ENCODE measurements around the gene AP3M1.

The AP3M1 gene

DNA sequence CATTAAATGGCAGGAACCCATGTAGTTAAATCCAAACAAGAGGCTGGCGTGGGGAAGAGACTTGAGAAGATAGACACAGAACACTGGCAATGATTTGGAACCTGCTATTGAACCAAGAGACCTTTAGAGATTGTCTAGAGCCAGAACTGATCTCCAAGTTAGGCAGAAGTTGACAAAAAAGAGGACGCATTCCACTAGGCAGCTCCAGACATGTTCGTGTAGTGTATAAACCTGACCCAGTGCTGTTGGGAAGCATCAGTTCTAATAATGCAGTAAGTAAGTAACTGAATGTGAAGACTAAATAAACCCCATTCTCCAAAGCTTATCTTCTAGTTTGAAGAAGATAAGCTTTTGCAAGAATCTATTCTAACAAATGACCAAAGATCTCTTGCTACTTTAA lies 50.8 kb downstream of the AP3M1 start:
- ATAC-seq (replicated peaks; ENCODE audit: extremely low read depth, poor library complexity, severe bottlenecking) (no peak), DNase-seq (ENCODE audit: low spot score in 2 of 2) (no peak)
- H3K9me3 Mint-ChIP-seq = no peaks in the 10 kb centered on the region
- peaks cover 56% of the 10 kb centered on the region for H3K36me3 Mint-ChIP-seq (ENCODE audit: insufficient read depth)
- H3K4me3 Mint-ChIP-seq = no peak overlapping the region
- peak overlapping the region; percentile 17 for H3K27ac Mint-ChIP-seq (ENCODE audit: low read depth)
- H3K4me1 Mint-ChIP-seq = no peaks in the 10 kb centered on the region
- no peaks in the 10 kb centered on the region for H3K27me3 Mint-ChIP-seq

DNA sequence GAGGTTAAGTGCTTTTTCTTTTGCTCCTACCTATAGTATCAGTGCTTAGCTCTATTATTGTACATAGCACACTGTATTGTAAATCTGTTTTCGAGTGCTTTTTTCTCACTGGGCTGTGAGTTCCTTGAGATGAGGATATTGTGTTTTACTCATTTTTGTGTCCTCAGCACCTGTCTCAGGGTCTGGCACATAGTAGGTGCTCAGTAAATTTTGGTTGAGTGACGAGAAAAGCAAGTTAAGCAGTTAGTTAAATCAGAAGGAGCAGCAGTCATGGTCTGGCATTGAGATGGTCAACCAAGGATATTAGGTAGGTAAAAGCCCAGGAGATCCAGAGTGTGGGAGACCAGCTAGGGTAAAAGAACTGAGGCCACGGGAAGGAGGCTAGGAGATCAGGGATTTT lies 51.2 kb downstream of the AP3M1 start:
- Mint-ChIP-seq H3K36me3 (ENCODE audit: insufficient read depth) (peaks cover 56% of the 10 kb centered on the region), H3K4me1 (no peaks in the 10 kb centered on the region), H3K27ac (ENCODE audit: low read depth) (peak overlapping the region; percentile 17), H3K27me3 (no peaks in the 10 kb centered on the region), H3K9me3 (no peaks in the 10 kb centered on the region), H3K4me3 (no peak overlapping the region)
- ATAC-seq (replicated peaks; ENCODE audit: extremely low read depth, poor library complexity, severe bottlenecking) (no peak), DNase-seq (ENCODE audit: low spot score in 2 of 2) (no peak)

DNA sequence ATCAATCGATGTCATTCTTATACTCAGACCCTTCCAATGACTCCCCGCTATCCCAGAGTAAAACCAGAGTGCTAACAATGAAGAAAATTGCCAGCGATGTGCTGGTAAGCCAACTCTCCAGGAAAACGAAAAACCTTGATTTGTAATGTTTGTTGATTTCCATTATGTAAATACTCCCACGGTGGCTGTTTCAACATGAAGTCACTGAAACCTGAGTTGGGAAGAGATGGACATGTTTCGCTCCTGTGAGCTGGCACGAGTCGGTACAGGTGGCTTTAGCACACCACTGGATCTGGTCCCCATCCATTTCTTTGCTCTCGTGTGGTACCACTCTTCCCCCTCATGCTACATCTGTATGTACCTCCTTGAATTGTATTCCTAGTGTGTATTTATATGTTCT lies 52.9 kb downstream of the AP3M1 start:
- Mint-ChIP-seq H3K27me3 (no peaks in the 10 kb centered on the region), H3K9me3 (no peaks in the 10 kb centered on the region), H3K4me1 (no peaks in the 10 kb centered on the region), H3K4me3 (no peak overlapping the region), H3K27ac (ENCODE audit: low read depth) (no peak overlapping the region), H3K36me3 (ENCODE audit: insufficient read depth) (peaks cover 56% of the 10 kb centered on the region)
- DNase-seq (ENCODE audit: low spot score in 2 of 2) (no peak), ATAC-seq (replicated peaks; ENCODE audit: extremely low read depth, poor library complexity, severe bottlenecking) (no peak)

DNA sequence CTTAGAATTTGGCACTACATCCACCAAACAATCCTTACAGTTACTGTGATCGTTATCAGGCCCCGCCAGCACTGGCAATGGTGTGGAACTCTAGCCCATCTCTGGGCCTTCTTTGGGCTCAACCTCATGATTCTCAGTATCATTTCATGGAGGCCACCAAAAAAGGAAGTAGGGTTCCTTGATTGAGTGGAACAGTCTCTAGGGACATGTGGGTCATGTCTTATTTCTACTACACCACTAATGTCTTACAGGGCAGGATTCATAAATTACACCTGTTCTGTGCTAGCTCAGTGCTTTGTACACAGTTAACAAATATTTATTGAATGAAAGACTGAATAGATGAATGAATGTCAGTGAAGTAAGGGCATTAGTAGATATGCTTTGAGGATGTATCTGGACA lies 53.9 kb downstream of the AP3M1 start:
- ATAC-seq (replicated peaks; ENCODE audit: extremely low read depth, poor library complexity, severe bottlenecking) (no peak), DNase-seq (ENCODE audit: low spot score in 2 of 2) (no peak)
- Mint-ChIP-seq H3K27ac (ENCODE audit: low read depth) (no peak overlapping the region), H3K36me3 (ENCODE audit: insufficient read depth) (peaks cover 51% of the 10 kb centered on the region), H3K27me3 (no peaks in the 10 kb centered on the region), H3K4me1 (no peaks in the 10 kb centered on the region), H3K9me3 (no peaks in the 10 kb centered on the region), H3K4me3 (no peak overlapping the region)

DNA sequence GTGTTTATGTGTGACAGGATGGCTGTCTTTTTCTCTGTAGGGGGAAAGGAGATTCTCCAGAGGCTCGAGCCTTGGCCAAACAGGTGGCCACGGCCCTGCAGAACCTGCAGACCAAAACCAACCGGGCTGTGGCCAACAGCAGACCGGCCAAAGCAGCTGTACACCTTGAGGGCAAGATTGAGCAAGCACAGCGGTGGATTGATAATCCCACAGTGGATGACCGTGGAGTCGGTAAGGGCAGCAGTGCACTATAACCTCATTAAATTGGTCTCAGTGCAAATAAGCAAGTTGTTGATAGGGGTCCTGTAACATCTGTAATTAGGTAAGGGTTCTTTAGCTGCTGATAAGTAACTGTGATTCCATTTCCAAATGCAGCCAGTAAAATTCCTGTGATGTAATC lies 56.4 kb downstream of the AP3M1 start:
- Mint-ChIP-seq H3K27ac (ENCODE audit: low read depth) (peak overlapping the region; percentile 54), H3K4me1 (no peaks in the 10 kb centered on the region), H3K27me3 (no peaks in the 10 kb centered on the region), H3K36me3 (ENCODE audit: insufficient read depth) (peaks cover 55% of the 10 kb centered on the region), H3K9me3 (no peaks in the 10 kb centered on the region), H3K4me3 (no peak overlapping the region)
- no peak for DNase-seq (ENCODE audit: low spot score in 2 of 2)
- ATAC-seq (replicated peaks; ENCODE audit: extremely low read depth, poor library complexity, severe bottlenecking) = no peak

DNA sequence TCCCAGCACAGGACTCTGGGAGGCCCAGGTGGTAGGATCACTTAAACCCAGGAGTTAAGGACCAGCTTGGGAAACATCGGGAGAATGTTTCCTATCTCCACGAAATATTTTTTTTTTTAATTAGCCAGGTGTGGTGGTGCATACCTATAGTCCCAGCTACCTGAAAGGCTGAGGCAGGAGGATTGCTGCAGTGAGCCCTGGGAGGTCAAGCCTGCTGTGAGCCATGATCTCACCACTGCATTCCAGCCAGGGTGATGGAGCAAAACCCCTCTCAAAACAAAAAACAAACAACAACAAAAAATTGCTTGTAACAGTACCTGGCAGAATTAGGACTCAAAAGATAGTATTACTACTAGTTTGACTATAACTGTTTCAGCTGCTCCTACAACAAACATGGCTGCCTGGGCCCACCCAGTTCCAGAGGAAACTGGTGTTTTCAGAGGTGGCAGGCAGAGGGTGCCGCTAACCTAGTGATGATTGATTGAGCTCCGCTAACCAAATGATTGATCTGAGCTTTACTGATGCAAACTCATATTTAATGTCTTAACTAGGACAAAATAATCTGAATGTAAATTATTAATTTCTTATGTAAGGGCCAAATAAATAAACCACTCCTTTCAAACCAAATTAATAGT lies 57.0 kb downstream of the AP3M1 start:
- Mint-ChIP-seq H3K4me1 (no peaks in the 10 kb centered on the region), H3K4me3 (no peak overlapping the region), H3K9me3 (no peaks in the 10 kb centered on the region), H3K27ac (ENCODE audit: low read depth) (peak overlapping the region; percentile 54), H3K36me3 (ENCODE audit: insufficient read depth) (peaks cover 58% of the 10 kb centered on the region), H3K27me3 (no peaks in the 10 kb centered on the region)
- ATAC-seq (replicated peaks; ENCODE audit: extremely low read depth, poor library complexity, severe bottlenecking) (no peak), DNase-seq (ENCODE audit: low spot score in 2 of 2) (no peak)

DNA sequence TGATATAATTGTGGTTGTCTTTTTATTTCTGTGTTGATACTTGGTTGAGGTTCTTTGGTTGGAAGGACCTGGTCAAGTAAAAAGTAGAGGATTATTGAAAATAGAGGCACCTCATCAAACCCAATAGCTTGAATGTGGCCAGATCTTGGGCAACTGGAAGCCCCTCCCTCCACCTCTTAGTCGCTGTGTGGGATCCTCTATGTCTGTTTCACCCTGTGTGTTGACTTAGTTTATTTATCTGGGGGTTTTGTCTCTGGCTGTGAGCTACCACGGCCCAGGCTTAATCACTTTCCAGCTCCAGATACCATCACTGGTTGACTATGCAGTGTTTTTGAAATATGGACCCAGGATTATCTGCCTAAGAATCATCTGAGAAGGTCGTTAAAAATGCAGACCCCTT lies 58.3 kb downstream of the AP3M1 start:
- no peak overlapping the region for H3K27ac Mint-ChIP-seq (ENCODE audit: low read depth)
- H3K4me1 Mint-ChIP-seq = no peaks in the 10 kb centered on the region
- H3K27me3 Mint-ChIP-seq = no peaks in the 10 kb centered on the region
- no peak overlapping the region for H3K4me3 Mint-ChIP-seq
- ATAC-seq (replicated peaks; ENCODE audit: extremely low read depth, poor library complexity, severe bottlenecking) (no peak), DNase-seq (ENCODE audit: low spot score in 2 of 2) (no peak)
- no peaks in the 10 kb centered on the region for H3K9me3 Mint-ChIP-seq
- H3K36me3 Mint-ChIP-seq (ENCODE audit: insufficient read depth) = peaks cover 54% of the 10 kb centered on the region

DNA sequence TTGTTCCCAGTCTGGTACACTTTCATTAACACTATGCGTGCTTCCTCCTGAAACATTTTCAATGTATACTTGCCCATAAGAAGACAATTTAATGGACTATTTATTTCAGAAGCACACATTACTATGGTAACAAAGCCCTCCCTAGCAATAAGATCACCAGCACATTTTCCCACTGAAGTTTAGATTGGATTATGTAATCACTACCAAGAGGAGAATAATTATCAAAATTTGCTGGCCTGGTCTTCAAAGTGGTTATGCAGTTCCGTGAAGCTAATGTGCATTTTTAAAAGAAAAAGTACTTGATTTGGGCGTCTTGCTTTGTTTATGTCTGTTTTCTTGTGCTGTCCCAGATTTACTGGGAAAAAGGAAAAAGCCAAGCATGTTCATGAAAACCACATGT lies 61.9 kb downstream of the AP3M1 start:
- Mint-ChIP-seq H3K9me3 (no peaks in the 10 kb centered on the region), H3K4me1 (no peaks in the 10 kb centered on the region), H3K27ac (ENCODE audit: low read depth) (no peak overlapping the region), H3K27me3 (no peaks in the 10 kb centered on the region), H3K4me3 (no peak overlapping the region), H3K36me3 (ENCODE audit: insufficient read depth) (peaks cover 37% of the 10 kb centered on the region)
- no peak for DNase-seq (ENCODE audit: low spot score in 2 of 2)
- no peak for ATAC-seq (replicated peaks; ENCODE audit: extremely low read depth, poor library complexity, severe bottlenecking)

DNA sequence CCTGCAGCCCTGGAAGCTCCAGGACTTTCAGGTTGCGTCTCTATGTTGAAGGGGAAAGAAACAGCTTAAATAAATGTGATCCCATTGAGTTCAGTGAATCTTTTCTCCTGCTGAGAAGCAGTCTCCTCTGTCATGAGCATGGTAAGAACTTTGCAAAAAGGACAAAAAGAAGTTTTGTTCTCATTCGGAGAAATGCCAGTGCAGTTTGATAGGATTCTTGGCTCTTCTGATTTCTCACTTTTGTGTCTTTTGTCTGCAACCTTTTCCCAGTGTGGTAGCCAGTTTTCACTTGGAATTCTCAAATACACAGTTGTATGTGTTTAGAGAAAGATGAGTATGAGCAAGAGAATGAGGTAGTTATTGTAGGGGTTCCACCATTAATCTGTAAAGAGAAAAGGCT lies 64.3 kb downstream of the AP3M1 start:
- Mint-ChIP-seq H3K27ac (ENCODE audit: low read depth) (no peak overlapping the region), H3K36me3 (ENCODE audit: insufficient read depth) (peaks cover 38% of the 10 kb centered on the region), H3K4me3 (no peak overlapping the region), H3K9me3 (no peaks in the 10 kb centered on the region), H3K4me1 (peaks cover 2% of the 10 kb centered on the region), H3K27me3 (no peaks in the 10 kb centered on the region)
- no peak for DNase-seq (ENCODE audit: low spot score in 2 of 2)
- ATAC-seq (replicated peaks; ENCODE audit: extremely low read depth, poor library complexity, severe bottlenecking) = no peak

DNA sequence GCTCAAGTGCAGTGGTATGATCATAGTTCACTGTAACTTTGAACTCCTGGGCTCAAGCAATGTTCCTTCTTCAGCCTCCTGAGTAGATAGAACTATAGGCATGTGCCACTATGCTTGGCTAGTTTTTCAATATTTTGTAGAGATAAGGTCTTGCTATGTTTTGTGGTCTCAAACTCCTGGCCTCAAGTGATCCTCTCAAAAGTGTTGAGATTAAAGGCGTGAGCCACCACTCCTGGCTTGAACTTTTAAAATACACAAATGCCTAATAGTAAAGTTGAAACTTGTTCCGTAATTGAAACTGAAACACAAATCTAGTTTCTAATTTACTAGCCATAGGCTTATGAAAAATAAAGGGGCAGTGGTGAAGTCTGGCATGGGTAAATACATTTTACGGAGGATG lies 65.7 kb downstream of the AP3M1 start:
- Mint-ChIP-seq H3K4me3 (no peak overlapping the region), H3K27ac (ENCODE audit: low read depth) (no peak overlapping the region)

DNA sequence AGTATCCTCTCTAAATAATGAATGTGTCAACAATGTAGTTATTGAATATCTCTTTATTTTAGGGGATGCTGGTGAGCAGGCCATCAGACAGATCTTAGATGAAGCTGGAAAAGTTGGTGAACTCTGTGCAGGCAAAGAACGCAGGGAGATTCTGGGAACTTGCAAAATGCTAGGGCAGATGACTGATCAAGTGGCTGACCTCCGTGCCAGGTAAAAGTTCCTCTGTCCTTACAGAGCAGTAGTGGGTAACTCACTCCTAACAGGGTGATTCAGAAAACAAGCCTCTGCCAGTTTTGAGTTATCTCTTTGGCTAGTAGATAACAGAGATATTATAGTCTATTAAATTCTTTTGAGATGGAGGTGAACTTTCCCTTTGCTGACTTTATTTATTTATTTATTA lies 67.3 kb downstream of the AP3M1 start:
- H3K9me3 Mint-ChIP-seq = no peaks in the 10 kb centered on the region
- H3K27me3 Mint-ChIP-seq = no peaks in the 10 kb centered on the region
- H3K4me3 Mint-ChIP-seq = no peak overlapping the region
- no peak for ATAC-seq (replicated peaks; ENCODE audit: extremely low read depth, poor library complexity, severe bottlenecking)
- no peak overlapping the region for H3K27ac Mint-ChIP-seq (ENCODE audit: low read depth)
- DNase-seq (ENCODE audit: low spot score in 2 of 2) = no peak
- peaks cover 16% of the 10 kb centered on the region for H3K36me3 Mint-ChIP-seq (ENCODE audit: insufficient read depth)
- peaks cover 24% of the 10 kb centered on the region for H3K4me1 Mint-ChIP-seq

More for the DNA sequence above, 65.7 kb downstream of the AP3M1 start:
- Mint-ChIP-seq H3K27me3 (no peaks in the 10 kb centered on the region), H3K9me3 (no peaks in the 10 kb centered on the region), H3K4me1 (peaks cover 11% of the 10 kb centered on the region), H3K36me3 (ENCODE audit: insufficient read depth) (peaks cover 27% of the 10 kb centered on the region)
- ATAC-seq (replicated peaks; ENCODE audit: extremely low read depth, poor library complexity, severe bottlenecking) = no peak
- DNase-seq (ENCODE audit: low spot score in 2 of 2) = no peak

DNA sequence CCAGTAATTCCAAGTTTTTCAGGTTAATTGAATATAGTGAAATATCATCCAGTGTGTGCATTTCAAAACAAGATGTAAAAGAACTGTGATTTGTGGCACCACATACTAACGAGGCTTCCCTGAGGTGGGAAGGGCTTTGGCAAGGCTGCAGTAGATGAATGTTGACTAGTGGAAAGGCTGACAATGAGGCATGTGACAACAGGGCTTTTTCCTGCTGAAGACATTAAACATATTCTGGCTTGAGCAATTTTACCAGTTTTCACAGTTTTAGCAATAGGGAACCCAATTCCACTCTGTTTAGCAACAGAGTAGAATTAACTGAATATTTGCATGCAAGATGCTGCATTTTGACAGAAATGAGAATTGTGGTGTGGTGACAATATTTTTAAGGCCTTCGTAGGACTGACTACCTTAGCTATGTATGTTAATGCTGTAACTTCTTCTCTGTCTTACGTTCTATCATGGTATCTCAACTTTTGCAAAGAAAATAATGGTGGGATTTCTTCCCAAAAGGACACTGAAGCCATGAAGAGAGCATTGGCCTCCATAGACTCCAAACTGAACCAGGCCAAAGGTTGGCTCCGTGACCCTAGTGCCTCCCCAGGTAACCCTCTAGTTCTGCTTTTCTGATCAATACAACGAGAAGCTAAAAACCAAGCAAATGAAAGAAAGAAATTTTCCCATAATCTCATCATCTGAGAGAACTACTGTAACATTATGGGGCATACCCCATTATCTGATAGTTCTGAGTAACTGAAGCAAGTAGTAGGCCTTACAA lies 68.5 kb downstream of the AP3M1 start:
- no peak overlapping the region for H3K4me3 Mint-ChIP-seq
- H3K4me1 Mint-ChIP-seq = peaks cover 35% of the 10 kb centered on the region
- H3K27me3 Mint-ChIP-seq = no peaks in the 10 kb centered on the region
- H3K36me3 Mint-ChIP-seq (ENCODE audit: insufficient read depth) = peaks cover 15% of the 10 kb centered on the region
- ATAC-seq (replicated peaks; ENCODE audit: extremely low read depth, poor library complexity, severe bottlenecking) (no peak), DNase-seq (ENCODE audit: low spot score in 2 of 2) (no peak)
- H3K9me3 Mint-ChIP-seq = no peaks in the 10 kb centered on the region
- H3K27ac Mint-ChIP-seq (ENCODE audit: low read depth) = no peak overlapping the region

DNA sequence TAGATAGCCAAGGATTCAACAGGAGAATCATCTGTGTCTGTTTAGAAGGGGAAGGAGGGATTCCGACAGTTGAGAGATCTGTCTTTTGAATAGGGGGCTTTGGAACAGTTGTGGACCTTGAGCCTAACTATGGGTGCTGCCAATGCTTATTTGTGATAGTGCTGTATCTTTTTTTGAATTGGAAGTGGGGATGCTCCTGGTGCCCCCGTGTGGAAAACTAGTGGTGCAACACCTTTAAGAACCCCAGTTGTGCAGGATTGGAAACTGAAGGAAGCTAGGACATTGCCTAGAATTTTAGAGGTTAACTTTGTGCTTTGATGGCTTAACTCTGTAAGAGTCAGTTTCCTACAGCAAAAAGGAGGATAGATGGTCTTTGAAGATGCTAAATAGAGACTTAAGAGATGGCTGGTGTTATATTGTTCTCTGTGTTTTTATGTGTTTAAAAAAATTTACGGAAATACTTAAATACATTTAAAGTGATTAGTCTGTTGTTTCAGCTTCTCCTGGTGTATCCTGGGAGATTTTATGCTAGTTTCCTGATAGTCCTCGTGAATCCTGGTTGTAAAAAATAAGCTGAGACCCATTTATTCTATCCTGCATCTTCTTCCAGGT lies 69.3 kb downstream of the AP3M1 start:
- Mint-ChIP-seq H3K4me3 (no peak overlapping the region), H3K27ac (ENCODE audit: low read depth) (no peak overlapping the region), H3K36me3 (ENCODE audit: insufficient read depth) (peaks cover 15% of the 10 kb centered on the region), H3K9me3 (no peaks in the 10 kb centered on the region), H3K27me3 (no peaks in the 10 kb centered on the region), H3K4me1 (peaks cover 35% of the 10 kb centered on the region)
- ATAC-seq (replicated peaks; ENCODE audit: extremely low read depth, poor library complexity, severe bottlenecking) (no peak), DNase-seq (ENCODE audit: low spot score in 2 of 2) (peak in 1 of 2 donors; percentile 13)

Measured in central memory CD8-positive, alpha-beta T cell (primary cell).